LNCaP clone FGC (cell line): ENCODE measurements around the gene ZBTB22.
"Not testable (repeated sequence)": the region's sequence is repeated elsewhere in the genome, so short reads cannot be mapped to it uniquely, and the experiment has no call there.

ENCODE experiments used
- DNase-seq: peaks from one replicate; pipeline ENCODE4 v3.0.0-alpha.2; 2011; ENCODE audit warnings: low read depth
- H3K4me3 ChIP-seq: 2 replicates; pipeline ENCODE4 v1.5.1; 2011; ENCODE audit warnings: mild to moderate bottlenecking, low read depth, low read length, control low read depth
- TF ChIP-seq, protein P1 (sequence below): IDR thresholded peaks from 2 replicates; pipeline ENCODE4 v1.5.1; 2012; ENCODE audit warnings: mild to moderate bottlenecking; ENCODE audit not compliant: control insufficient read depth, insufficient read depth; ENCODE audit errors: extremely low read depth

ZBTB22 gene

DNA sequence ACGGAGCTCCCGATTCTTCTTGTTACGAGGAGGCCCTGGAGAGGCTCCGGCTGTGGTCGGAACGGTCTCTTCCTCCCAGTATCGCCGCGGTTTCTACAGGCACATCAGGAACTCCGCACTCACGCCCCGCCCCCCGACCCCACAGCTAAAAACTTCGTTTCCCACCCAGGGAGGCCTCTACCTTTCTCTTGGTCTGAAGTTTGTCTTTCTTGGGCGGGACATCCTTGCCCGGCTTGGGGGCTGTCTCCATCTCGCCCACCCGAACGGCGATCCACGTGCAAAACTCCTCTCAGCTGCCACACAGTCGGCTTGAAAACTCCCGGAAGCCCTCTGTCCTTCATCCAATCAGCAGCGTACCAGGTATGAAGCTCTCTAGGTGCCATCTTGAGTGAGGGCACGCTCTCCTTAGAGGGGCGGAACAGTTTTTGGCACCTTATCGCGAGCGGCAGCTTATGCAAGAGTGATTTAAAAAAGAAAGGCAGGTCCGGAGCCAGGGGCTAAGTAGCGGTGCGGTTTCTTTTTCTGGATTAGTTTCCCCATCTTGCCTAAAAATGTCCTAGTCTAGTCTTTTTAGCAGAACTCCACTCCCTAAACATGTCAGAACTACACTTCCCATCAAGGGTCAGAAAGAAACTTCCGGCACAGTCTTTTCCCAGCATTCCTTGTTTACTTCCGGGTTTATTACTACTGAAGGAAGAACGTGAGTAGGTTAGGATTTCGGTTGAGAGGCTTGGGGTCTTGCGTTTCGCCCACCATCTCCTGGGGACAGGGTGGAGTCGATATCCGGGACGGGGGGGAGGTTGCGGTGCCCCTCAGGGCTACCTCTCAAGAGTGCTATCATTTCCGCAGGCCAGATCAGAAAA is 28.4 kb downstream of the ZBTB22 start, which contains the start of the genes PFDN6 and WDR46:
Gene PFDN6, plus strand, starts transcription at position 681 of the 863 bp plus-strand sequence. CDS start 256 bp downstream, outside the sequence.
Gene WDR46, minus strand, starts transcription at position 319 of the 863 bp plus-strand sequence. Its CDS starts 69 bp downstream, at position 250.
- peak; percentile 79 for DNase-seq
- peak within 1 kb of the TSS; percentile 100 for H3K4me3 ChIP-seq
- TF ChIP-seq, protein P1, sequence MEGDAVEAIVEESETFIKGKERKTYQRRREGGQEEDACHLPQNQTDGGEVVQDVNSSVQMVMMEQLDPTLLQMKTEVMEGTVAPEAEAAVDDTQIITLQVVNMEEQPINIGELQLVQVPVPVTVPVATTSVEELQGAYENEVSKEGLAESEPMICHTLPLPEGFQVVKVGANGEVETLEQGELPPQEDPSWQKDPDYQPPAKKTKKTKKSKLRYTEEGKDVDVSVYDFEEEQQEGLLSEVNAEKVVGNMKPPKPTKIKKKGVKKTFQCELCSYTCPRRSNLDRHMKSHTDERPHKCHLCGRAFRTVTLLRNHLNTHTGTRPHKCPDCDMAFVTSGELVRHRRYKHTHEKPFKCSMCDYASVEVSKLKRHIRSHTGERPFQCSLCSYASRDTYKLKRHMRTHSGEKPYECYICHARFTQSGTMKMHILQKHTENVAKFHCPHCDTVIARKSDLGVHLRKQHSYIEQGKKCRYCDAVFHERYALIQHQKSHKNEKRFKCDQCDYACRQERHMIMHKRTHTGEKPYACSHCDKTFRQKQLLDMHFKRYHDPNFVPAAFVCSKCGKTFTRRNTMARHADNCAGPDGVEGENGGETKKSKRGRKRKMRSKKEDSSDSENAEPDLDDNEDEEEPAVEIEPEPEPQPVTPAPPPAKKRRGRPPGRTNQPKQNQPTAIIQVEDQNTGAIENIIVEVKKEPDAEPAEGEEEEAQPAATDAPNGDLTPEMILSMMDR, result no peak

DNA sequence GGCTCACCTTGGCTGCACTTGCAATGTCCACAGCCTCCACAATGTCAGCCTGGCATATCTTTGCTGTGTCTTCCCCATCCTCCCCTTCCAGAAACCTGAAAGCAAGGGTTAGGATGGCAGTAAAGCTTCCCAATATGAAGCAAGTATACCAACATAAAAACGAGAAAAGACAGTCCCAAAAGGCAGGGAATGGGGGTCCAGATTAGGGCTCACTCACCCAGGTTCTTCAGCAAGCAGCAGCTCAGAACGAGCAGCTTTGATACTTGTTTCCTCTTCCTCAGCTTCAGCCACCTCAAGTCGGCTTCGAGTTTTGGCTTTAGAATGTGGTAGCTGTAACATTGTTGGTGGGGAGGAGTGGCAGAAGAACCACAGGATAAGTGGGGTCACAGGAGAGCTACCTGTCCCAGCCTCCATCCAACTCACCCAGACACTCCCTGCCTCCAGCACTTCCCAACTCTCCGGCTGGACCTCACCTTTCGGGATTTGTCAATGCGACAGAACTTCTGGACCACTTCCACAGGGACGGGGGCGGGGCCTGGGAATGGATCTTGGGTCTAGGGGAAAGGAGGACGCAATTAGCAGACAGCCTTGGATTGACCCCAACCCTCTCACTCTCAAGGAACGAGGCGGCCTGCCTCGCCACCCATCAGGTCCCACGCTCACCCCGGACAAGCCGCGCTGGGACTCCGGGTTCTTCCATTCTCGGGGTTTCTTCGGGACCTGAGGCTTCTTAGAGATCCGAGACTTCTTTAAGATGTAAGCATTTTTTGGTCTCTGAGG is 29.2 kb downstream of the ZBTB22 start:
- no peak for DNase-seq
- peak overlapping the region; percentile 100 for H3K4me3 ChIP-seq
- TF ChIP-seq, protein P1, result no peak

DNA sequence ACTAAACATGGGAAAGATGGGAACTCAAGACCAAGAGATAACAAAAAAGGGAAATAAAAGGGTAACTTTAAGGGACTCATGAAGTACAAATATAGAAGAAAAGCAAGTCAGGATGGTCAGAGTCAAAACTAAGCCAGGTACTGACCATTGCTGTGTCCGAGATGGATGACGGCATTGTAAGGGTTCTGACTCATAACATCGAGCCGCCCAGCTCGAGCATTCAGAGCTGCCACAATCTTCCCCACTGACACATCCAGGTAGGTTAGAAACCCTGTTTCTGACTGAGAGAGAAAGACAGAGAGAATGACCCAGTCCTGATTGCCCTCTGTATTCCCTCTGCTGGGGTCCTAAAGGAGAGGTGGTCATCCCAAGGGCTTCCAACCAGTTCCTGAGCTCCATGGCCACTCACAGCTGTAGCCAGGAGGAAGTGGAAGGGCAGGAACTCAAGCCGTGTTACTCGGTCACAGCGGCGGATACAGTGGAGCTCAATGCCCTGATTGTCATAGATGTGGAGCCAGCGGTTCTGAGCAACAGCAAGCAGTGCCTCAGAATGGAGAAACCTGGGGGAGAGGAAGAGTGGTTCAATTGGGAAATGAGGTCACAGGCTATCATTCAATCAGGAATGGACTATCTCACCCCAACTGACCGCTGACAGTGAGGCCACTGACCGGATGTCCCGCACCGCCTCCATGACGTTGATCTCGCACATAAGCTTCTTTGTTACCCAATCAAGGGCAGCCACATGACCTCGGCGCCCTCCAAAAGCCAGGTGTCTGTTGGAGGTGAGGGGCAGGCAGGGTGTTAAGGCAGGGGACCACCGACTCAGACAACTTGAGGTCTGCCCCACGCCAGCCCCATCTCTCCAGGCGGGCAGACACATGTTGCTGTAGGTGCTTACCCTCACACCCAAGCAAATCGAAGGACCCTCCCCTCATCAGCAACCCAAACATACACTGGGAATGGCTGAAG is 30.3 kb downstream of the ZBTB22 start:
- H3K4me3 ChIP-seq, result no peak overlapping the region
- DNase-seq, result no peak
- TF ChIP-seq, protein P1, result no peak

DNA sequence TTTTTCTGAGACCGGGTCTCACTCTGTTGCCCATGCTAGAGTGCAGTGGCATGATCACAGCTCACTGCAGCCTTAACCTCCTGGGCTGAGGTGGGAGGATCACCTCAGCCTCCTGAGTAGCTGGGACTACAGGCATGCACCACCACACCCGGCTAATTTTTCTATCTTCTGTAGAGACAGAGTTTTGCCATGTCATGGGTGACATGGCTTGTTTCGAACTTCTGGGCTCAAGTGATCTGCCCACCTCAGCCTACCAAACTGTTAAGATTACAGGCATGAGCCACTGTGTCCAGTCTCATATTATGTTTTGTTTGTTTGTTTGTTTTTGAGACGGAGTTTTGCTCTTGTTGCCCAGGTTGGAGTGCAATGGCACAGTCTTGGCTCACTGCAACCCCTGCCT is 32.3 kb downstream of the ZBTB22 start:
- DNase-seq, result not testable (repeated sequence)

DNA sequence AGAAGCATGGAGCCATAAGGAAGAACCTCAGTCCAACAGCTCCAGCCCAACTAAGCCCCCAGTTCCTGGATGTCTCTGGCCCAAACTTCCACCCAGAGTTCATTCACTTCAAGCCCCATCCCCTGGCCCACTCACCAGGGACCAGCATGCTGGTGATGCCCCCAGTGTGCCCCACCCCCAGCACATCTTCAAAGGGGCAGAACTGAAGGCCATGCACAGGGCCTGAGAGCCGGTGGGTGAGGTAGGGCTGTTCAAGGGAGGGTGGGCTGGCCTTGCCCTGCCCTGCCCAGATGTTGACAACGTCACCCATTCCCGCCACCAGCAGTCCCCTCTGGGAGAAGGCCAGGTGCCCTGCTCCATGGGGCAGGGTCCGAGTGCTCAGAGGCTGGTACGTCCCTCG is 37.0 kb downstream of the ZBTB22 start:
- DNase-seq, result no peak
- TF ChIP-seq, protein P1, result no peak
- H3K4me3 ChIP-seq, result no peak overlapping the region

More for the DNA sequence above, 32.3 kb downstream of the ZBTB22 start:
- not testable (repeated sequence) for H3K4me3 ChIP-seq

DNA sequence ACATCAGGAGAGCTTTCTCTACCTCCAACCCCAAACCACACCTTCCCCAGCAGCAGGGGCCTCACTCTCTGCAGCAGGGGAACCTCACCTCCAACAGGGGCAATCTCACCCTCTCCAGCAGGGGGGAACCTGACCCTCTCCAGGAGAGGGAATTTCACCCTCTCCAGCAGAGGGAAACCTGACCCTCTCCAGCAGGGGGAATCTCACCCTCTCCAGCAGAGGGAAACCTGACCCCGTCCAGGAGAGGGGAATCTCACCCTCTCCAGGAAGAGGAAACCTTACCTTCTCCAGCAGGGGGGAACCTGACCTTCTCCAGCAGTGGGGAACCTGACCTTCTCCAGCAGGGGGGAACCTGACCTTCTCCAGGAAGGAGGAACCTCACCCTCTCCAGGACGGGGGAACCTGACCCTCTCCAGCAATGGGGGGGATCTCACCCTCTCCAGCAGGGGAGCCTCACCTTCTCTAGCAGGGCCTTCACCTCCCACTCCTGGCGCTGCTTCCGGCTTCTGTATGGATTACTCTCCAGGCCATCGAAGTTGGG is 37.5 kb downstream of the ZBTB22 start:
- H3K4me3 ChIP-seq, result no peak overlapping the region
- DNase-seq, result no peak
- TF ChIP-seq, protein P1, result peak; percentile 51; the same call in 1 of the 2 replicates
